Measurements from ENCODE around the gene SMIM33. TPM values are rescaled to one million over a fixed set of nuclear protein-coding genes. Genes with fewer than 3 reads are reported as not detected.
A peak's percentile ranks its signal among the peaks of the same experiment; 100 is the strongest.

The SMIM33 gene
- total and polyA plus RNA-seq, 11 donors, result 0.16 TPM; not detected in 10

GRCh38 chr5:139472386-139473030 is 1.7 kb downstream of the SMIM33 start:
- DNase-seq, result peak in 1 of 5 donors; percentile 37
- H3K4me1 ChIP-seq, result peaks cover 0 to 65% (median 31%) of the 10 kb centered on the region in 12 donors
- TF ChIP-seq POLR2A (IDR thresholded peaks at IDR 0.05) (no peak), CTCF (IDR thresholded peaks at IDR 0.05) (no peak)
- ATAC-seq, result no peak
- no peaks in the 10 kb centered on the region for H3K9me3 ChIP-seq
- H3K27ac ChIP-seq, result peak overlapping the region in 9 of 12 donors; percentile 46 to 85 (median 71)
- no peak overlapping the region for H3K4me3 ChIP-seq
- H3K27me3 ChIP-seq, result no peaks in the 10 kb centered on the region
- intact Hi-C loops (cut with DNase I), result no loop called here
- peaks cover 0 to 29% (median 25%) of the 10 kb centered on the region in 9 donors for H3K36me3 ChIP-seq
- 80 to 87% (median 84%) methylated on average over 14 to 15 of the region's 15 CpGs for WGBS, 4 donors

GRCh38 chr5:139473105-139473504 is 2.3 kb downstream of the SMIM33 start:
- ATAC-seq, result peak in 2 of 4 donors; percentile 16 to 57
- WGBS, 4 donors, result 50 to 69% (median 65%) methylated on average over 8 of the region's 8 CpGs
- H3K27me3 ChIP-seq, result no peaks in the 10 kb centered on the region
- H3K9me3 ChIP-seq, result no peaks in the 10 kb centered on the region
- TF ChIP-seq CTCF (IDR thresholded peaks at IDR 0.05) (no peak), POLR2A (IDR thresholded peaks at IDR 0.05) (no peak)
- peaks cover 0 to 35% (median 31%) of the 10 kb centered on the region in 9 donors for H3K36me3 ChIP-seq
- H3K4me3 ChIP-seq, result no peak overlapping the region
- peaks cover 0 to 71% (median 31%) of the 10 kb centered on the region in 12 donors for H3K4me1 ChIP-seq
- peak overlapping the region in 11 of 12 donors; percentile 36 to 85 (median 70) for H3K27ac ChIP-seq
- DNase-seq, result peak in 1 of 5 donors; percentile 14
- intact Hi-C loops (cut with DNase I), result no loop called here

GRCh38 chr5:139473565-139473964 is 2.8 kb downstream of the SMIM33 start:
- peak overlapping the region in 11 of 12 donors; percentile 36 to 85 (median 70) for H3K27ac ChIP-seq
- H3K27me3 ChIP-seq, result no peaks in the 10 kb centered on the region
- TF ChIP-seq POLR2A (IDR thresholded peaks at IDR 0.05) (no peak), CTCF (IDR thresholded peaks at IDR 0.05) (no peak)
- intact Hi-C loops (cut with DNase I), result no loop called here
- H3K9me3 ChIP-seq, result no peaks in the 10 kb centered on the region
- ATAC-seq (peak; percentile 5 to 63 (median 27)), DNase-seq (peak in 1 of 5 donors; percentile 25)
- H3K4me1 ChIP-seq, result peaks cover 0 to 76% (median 34%) of the 10 kb centered on the region in 12 donors
- 56 to 85% (median 71%) methylated on average over 2 of the region's 2 CpGs for WGBS, 4 donors
- no peak overlapping the region for H3K4me3 ChIP-seq
- peaks cover 0 to 39% (median 36%) of the 10 kb centered on the region in 9 donors for H3K36me3 ChIP-seq

- TF ChIP-seq CTCF (IDR thresholded peaks at IDR 0.05) (no peak), POLR2A (IDR thresholded peaks at IDR 0.05) (no peak)
- H3K4me1 ChIP-seq, result peaks cover 0 to 87% (median 43%) of the 10 kb centered on the region in 12 donors
- 44 to 52% (median 48%) methylated on average over 13 of the region's 13 CpGs for WGBS, 4 donors
Measured at GRCh38 chr5:139474890-139475791, 4.3 kb downstream of the SMIM33 start.

More at GRCh38 chr5:139474890-139475791, 4.3 kb downstream of the SMIM33 start:
- DNase-seq (peak in 1 of 5 donors; percentile 23), ATAC-seq (peak in 3 of 4 donors; percentile 44 to 65 (median 44))
- no peak overlapping the region for H3K4me3 ChIP-seq
- no peaks in the 10 kb centered on the region for H3K9me3 ChIP-seq
- H3K27ac ChIP-seq, result peak overlapping the region in 5 of 12 donors; percentile 8 to 59 (median 29)
- intact Hi-C loops (cut with DNase I), result no loop called here
- peaks cover 0 to 54% (median 52%) of the 10 kb centered on the region in 9 donors for H3K36me3 ChIP-seq
- no peaks in the 10 kb centered on the region for H3K27me3 ChIP-seq
